Activated CD4-positive, alpha-beta T cell treated with anti-CD3 and anti-CD28 coated beads, Interleukin-2, amount 50 U/mL, for 4 hours (primary cell): ENCODE measurements around the gene LRFN2.

Experiments used
- DNase-seq, 2 experiments: peaks; one replicate each; pipeline ENCODE4 v3.0.0-alpha.2; 2020

Gene LRFN2

DNA sequence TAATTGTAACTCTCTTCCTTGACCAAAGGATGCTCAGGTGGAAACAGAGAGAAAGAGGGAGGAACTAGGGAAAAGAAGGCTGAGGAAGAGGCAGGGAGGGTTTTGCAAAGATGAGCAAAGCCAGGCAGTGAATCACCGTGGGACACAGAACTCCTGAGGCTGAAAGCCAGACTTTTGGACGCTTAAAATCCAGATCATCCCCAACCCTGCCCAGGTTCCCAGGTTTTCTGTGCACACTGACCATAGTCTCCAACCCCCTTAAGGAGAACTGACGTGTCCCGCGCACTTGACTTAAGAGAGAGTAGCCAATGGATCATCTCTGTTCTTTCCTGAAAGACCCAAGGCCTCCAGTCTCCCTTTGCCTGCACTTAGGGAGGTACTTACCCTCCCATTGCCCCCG is 75.3 kb downstream of the LRFN2 start:
- DNase-seq = no peak

- DNase-seq = no peak
These were observed 76.7 kb downstream of the LRFN2 start for GRCh38 chr6:40510442-40510841.

GRCh38 chr6:40509716-40510260 is 77.4 kb downstream of the LRFN2 start:
- no peak for DNase-seq

- DNase-seq = no peak
These were observed 78.1 kb downstream of the LRFN2 start for GRCh38 chr6:40509086-40509485.

GRCh38 chr6:40506954-40507353 is 80.2 kb downstream of the LRFN2 start:
- no peak for DNase-seq

- no peak for DNase-seq
These were observed 81.9 kb downstream of the LRFN2 start for GRCh38 chr6:40505191-40505810.

- DNase-seq = no peak
These were observed 82.9 kb downstream of the LRFN2 start for GRCh38 chr6:40504274-40504673.

DNA sequence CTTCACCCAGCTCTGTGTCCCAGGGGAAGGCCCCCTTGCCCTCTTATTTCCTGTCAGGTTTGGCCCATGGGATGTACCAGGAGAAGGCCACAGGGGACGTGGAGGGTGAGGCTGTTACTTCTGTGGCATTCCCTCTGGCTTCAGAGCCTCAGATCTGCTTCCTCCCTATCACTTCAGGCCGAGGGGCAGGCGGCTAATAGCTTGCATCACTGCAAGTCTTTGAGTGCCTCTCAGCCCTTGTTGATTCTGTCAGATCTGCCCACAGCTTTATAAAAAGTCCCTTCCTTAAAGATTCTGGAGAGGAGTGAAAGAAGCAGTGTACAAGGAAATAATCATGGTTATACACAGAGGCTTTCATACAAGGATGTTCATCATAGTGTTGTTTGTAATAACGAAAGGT is 86.9 kb downstream of the LRFN2 start:
- DNase-seq = no peak

- DNase-seq = no peak
These were observed 87.9 kb downstream of the LRFN2 start for GRCh38 chr6:40499215-40499614.

- no peak for DNase-seq
These were observed 89.0 kb downstream of the LRFN2 start for GRCh38 chr6:40498148-40498547.

DNA sequence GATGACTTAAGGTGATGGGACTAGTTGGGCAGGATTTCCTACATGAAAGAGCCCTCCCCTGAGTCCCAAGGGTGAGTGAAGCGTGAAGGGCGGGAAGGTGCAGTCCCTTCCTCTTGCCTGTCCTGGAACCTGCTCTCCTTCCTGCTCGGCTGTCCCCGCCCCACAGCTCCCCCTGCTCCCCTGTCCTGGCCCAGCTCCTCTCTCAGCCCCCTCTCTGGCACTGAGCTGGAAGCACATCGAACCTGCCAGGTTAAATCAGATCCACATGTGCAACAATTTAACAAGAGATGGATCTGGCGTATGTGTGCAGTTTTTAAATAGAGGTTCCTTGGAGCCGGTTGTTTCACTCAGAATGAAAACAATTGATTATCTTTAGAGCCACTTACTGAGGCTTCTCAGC is 95.0 kb downstream of the LRFN2 start:
- DNase-seq = no peak

- no peak for DNase-seq
These were observed 96.7 kb downstream of the LRFN2 start for GRCh38 chr6:40490508-40490907.

DNA sequence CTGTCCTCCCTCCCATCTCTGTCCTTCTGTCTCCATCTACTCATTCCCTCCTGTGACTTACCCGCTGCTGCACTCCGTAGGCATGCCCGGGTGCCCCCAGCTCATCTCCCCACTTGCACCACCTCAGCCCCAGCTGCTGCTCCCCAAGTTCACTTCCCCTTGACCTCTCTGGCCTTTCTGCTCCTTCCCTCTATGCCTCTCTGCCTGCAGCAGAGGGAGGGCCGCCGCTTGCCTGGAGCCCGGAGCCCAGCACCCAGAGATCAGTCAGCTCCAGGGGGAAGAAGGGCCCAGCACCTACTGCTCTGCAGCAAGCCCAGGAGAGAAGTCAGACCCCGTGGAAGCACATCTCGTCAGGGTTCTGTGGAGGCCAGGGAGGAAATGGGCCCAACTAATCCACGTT is 97.4 kb downstream of the LRFN2 start:
- no peak for DNase-seq

- no peak for DNase-seq
These were observed 100.6 kb downstream of the LRFN2 start for GRCh38 chr6:40486576-40486975.

- no peak for DNase-seq
These were observed 101.4 kb downstream of the LRFN2 start for GRCh38 chr6:40485795-40486194.

GRCh38 chr6:40485300-40485699 is 101.9 kb downstream of the LRFN2 start:
- DNase-seq = no peak

DNA sequence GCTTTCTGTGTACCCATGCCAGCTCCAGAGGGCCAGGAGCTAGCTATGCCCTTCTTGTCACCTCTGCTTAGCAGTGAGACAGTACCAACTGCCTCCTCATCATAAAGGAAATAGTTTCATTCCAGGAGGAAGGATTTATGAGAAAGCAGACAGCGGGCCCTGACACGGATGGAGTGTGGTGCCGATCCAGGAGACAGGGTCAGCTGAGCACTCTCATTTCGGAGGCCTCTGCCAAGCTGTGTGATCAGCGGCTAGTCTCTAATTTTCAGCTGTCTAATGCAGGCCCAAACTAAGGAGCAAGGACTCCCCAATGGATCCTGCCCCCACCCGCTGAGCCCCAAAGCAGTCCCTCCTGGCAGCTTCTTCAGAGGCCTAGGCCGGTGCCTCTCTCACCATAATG is 103.1 kb downstream of the LRFN2 start:
- no peak for DNase-seq

DNA sequence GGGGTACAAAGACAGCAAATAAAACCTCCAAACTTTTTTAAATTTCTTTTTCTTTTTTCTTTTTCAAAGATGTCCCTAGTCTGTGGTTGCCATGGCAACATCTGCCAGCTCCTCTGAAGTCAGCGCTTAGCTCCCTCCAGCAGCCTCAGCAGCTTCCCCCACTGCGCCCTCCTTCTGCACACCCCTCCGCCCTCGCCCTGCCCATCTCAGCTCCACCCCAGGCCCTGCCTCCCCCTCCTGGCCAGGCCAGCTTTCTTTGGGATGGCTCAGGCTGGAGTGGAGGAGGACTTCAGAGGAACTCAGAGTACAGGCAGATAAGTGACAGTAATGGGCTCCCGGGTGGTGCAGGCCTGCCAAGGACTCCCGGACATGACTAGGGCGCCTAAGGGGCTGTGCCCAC is 104.6 kb downstream of the LRFN2 start:
- DNase-seq = no peak

DNA sequence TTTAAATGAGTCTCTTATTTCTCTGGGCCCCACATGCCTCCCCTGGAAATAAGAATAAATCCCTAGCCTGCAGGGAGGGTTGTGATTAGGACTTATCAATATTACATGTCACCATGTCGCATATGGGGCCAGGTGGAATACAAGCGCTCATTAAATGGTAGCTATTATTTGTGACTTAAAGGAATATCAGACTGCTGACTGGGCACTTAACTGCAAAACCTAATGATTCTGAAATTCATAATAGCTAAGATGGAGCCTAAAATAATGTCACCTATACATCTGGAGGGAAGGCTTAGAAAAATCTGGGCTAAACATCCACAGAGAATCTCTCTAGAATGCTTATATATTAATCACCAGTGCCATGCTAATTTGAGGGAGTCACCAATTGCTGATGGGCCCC is 106.5 kb downstream of the LRFN2 start:
- no peak for DNase-seq

DNA sequence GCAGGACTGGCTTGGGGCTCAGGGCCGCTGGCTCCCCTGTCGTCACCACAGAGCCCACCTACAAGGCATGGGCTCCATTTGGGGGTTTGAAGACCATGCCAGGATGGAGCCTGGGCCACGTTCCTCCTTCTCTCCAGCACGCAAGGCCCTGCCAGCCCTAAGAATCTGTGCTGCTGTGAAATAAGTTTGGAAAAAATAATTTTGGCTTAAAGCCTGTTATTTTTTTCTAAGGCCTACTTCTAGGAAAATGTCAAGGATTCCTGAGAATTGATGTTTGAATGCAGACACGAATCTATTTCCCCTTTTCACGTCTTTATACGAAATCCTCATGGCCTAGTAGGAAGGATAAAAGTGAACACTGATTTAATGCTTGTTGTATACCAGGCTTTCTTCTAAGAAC is 107.5 kb downstream of the LRFN2 start:
- no peak for DNase-seq

- no peak for DNase-seq
These were observed 109.7 kb downstream of the LRFN2 start for GRCh38 chr6:40477246-40478126.

DNA sequence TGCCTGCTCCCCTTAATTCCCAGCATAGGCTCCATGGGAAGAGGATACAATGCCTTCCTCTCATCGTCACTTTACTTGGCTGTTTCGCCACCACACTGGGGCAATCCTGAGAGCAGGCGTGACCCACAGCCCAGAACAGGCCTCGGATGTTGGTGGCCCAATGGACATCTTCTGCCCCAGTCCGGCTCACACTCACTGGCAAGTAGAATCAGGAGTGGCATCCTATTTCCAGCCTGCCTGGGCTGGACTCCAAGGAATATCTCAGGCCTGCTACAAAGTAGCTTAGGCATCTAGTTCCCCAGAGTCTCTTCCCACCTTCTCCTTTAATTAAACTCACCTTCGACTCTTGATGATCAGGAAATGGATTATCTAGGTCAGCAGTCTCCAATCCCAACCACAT is 110.5 kb downstream of the LRFN2 start:
- no peak for DNase-seq

GRCh38 chr6:40474937-40475336 is 112.2 kb downstream of the LRFN2 start:
- no peak for DNase-seq

DNA sequence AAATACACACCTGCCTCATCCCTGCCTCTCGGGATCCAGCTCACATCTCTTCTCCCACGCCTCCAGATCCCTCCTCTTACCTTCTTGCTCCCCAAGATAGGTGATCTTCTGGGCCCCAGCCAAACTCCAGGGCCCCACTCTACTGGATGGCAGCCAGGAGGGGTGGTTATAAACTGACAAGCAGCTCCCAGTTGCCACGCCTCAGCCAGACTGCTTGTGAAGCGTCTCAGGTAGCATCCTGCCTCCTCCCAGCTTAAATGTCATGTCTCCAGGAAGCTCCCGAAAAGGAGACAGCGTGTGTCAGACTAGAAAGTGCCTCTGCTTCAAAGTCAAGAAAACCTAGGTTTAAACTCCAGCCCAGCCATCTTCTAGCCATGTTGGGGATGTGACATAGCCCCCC is 114.1 kb downstream of the LRFN2 start:
- no peak for DNase-seq
